DOHH2 (cell line): ENCODE measurements around the gene CCDC83.

Experiments used
- CTCF ChIP-seq: fragments of 200-600 bp; sonication (generic); IDR thresholded peaks from one replicate; pipeline ENCODE4 v1.5.1; 2014; ENCODE audit warnings: antibody characterized with exemption, mild to moderate bottlenecking, low read depth, low read length; ENCODE audit not compliant: poor library complexity, severe bottlenecking
- EZH2phosphoT487 ChIP-seq: fragments of 200-600 bp; sonication (generic); IDR thresholded peaks from 2 replicates; pipeline ENCODE4 v1.6.1; 2017; ENCODE audit warnings: borderline replicate concordance, mild to moderate bottlenecking, antibody characterized with exemption, low read length, moderate library complexity, mixed read lengths

GRCh38 chr11:85843929-85844328 lies 11.3 kb upstream of the CCDC83 start:
- TF ChIP-seq CTCF = no peak
- no peak for TF ChIP-seq EZH2phosphoT487
